CD4-positive, CD25-positive, alpha-beta regulatory T cell (primary cell): ENCODE results near the gene ZNRF3. TPM values are rescaled to one million over a fixed set of nuclear protein-coding genes. Genes with fewer than 3 reads are reported as not detected.

Experiments
- ATAC-seq, 2 donors: fragments of 150-1000 bp; cut with Tn5 transposase; one replicate each; pipeline ENCODE4 v1.10.0; 2021; ENCODE audit warnings: low read depth in 2 of 2, moderate number of reproducible peaks in 2 of 2, moderate library complexity in 1 of 2
- DNase-seq, 3 donors: peaks; one replicate each; pipeline versions ENCODE4 v3.0.0 to v3.0.0-alpha.2; 2012 to 2022; ENCODE audit warnings: mixed read lengths in 1 of 3
- H3K27ac ChIP-seq: one replicate; pipeline ENCODE4 v1.7.0; 2013; ENCODE audit warnings: mild to moderate bottlenecking, low read length; ENCODE audit not compliant: insufficient read depth, poor library complexity, severe bottlenecking
- H3K27me3 ChIP-seq: one replicate; pipeline ENCODE4 v1.7.0; 2013; ENCODE audit warnings: low read length; ENCODE audit not compliant: control insufficient read depth, insufficient read depth
- H3K36me3 ChIP-seq: one replicate; pipeline ENCODE4 v1.7.0; 2013; ENCODE audit warnings: mild to moderate bottlenecking, low read length, moderate library complexity; ENCODE audit not compliant: control insufficient read depth, insufficient read depth
- H3K4me1 ChIP-seq: 2 replicates; pipeline ENCODE4 v1.7.0; 2013; ENCODE audit warnings: mild to moderate bottlenecking, low read length; ENCODE audit not compliant: insufficient read depth, control insufficient read depth, poor library complexity, severe bottlenecking
- H3K4me3 ChIP-seq: one replicate; pipeline ENCODE4 v1.7.0; 2013; ENCODE audit warnings: low read depth, mild to moderate bottlenecking, low read length, moderate library complexity
- H3K9me3 ChIP-seq, 2 experiments: 1 replicate in 1 of 2; 2 replicates in 1 of 2; pipeline ENCODE4 v1.7.0; 2013; ENCODE audit warnings: low read length in 2 of 2, mild to moderate bottlenecking in 1 of 2, moderate library complexity in 1 of 2; ENCODE audit not compliant: control insufficient read depth in 2 of 2
- H3K27ac Mint-ChIP-seq, 3 donors: one replicate each; pipeline ENCODE4 v1.8.0; 2020 to 2022; ENCODE audit warnings: mild to moderate bottlenecking in 3 of 3, mixed read lengths in 3 of 3, moderate library complexity in 2 of 3
- H3K27me3 Mint-ChIP-seq: one replicate; pipeline ENCODE4 v1.8.0; 2022; ENCODE audit warnings: mild to moderate bottlenecking, mixed read lengths
- H3K36me3 Mint-ChIP-seq: one replicate; pipeline ENCODE4 v1.8.0; 2020; ENCODE audit warnings: mixed read lengths
- H3K4me1 Mint-ChIP-seq, 4 donors: one replicate each; pipeline ENCODE4 v1.8.0; 2020 to 2022; ENCODE audit warnings: mixed read lengths in 4 of 4, mild to moderate bottlenecking in 1 of 4
- H3K4me3 Mint-ChIP-seq, 4 donors: one replicate each; pipeline ENCODE4 v1.8.0; 2020 to 2022; ENCODE audit warnings: mild to moderate bottlenecking in 4 of 4, mixed read lengths in 4 of 4, moderate library complexity in 3 of 4
- H3K9me3 Mint-ChIP-seq, 7 donors: one replicate each; pipeline ENCODE4 v1.8.0; 2020 to 2022; ENCODE audit warnings: mixed read lengths in 7 of 7, mild to moderate bottlenecking in 3 of 7, moderate library complexity in 2 of 7
- polyA plus RNA-seq, 4 donors: library from polyadenylated mRNA; unstranded; fragments of 300-500 nt; fragmentation: Illumina TruSeq; gene quantifications; one replicate each; pipeline ENCODE4 v1.2.3, GENCODE V29; 2021
- total RNA-seq: library from RNA; stranded (reverse); gene quantifications from one replicate; pipeline ENCODE4 v1.2.3, GENCODE V29; 2022

ZNRF3 gene
- total and polyA plus RNA-seq, 5 donors from 2014 or later = 0.06 to 0.35 (median 0.24) TPM

- H3K27ac ChIP-seq = no peak overlapping the region
- H3K9me3 ChIP-seq = no peaks in the 10 kb centered on the region
- H3K4me1 ChIP-seq = no peaks in the 10 kb centered on the region
- Mint-ChIP-seq H3K4me1 (peaks cover 0 to 6% (median 1%) of the 10 kb centered on the region in 4 donors), H3K27me3 (no peaks in the 10 kb centered on the region), H3K36me3 (no peaks in the 10 kb centered on the region), H3K27ac (no peak overlapping the region), H3K4me3 (no peak overlapping the region), H3K9me3 (no peaks in the 10 kb centered on the region)
- H3K4me3 ChIP-seq = no peak overlapping the region
- DNase-seq (no peak), ATAC-seq (no peak)
- H3K36me3 ChIP-seq = no peaks in the 10 kb centered on the region
- H3K27me3 ChIP-seq = no peaks in the 10 kb centered on the region
These were observed 125.8 kb downstream of the ZNRF3 start for GRCh38 chr22:29009148-29009547.

- Histone ChIP-seq H3K9me3 (no peaks in the 10 kb centered on the region), H3K27me3 (no peaks in the 10 kb centered on the region), H3K27ac (no peak overlapping the region), H3K4me3 (no peak overlapping the region), H3K4me1 (no peaks in the 10 kb centered on the region), H3K36me3 (no peaks in the 10 kb centered on the region)
- H3K9me3 Mint-ChIP-seq = no peaks in the 10 kb centered on the region
- H3K4me1 Mint-ChIP-seq = peaks cover 0 to 8% (median 8%) of the 10 kb centered on the region in 4 donors
- H3K27ac Mint-ChIP-seq = no peak overlapping the region
- H3K27me3 Mint-ChIP-seq = peaks cover 4% of the 10 kb centered on the region
- DNase-seq (no peak), ATAC-seq (no peak)
- no peak overlapping the region for H3K4me3 Mint-ChIP-seq
- no peaks in the 10 kb centered on the region for H3K36me3 Mint-ChIP-seq
These were observed 128.1 kb downstream of the ZNRF3 start for GRCh38 chr22:29011240-29012100.

- Histone ChIP-seq H3K4me3 (no peak overlapping the region), H3K36me3 (no peaks in the 10 kb centered on the region), H3K27ac (no peak overlapping the region), H3K4me1 (no peaks in the 10 kb centered on the region), H3K9me3 (no peaks in the 10 kb centered on the region), H3K27me3 (no peaks in the 10 kb centered on the region)
- peaks cover 4% of the 10 kb centered on the region for H3K27me3 Mint-ChIP-seq
- H3K4me1 Mint-ChIP-seq = peaks cover 0 to 13% (median 8%) of the 10 kb centered on the region in 4 donors
- no peak for ATAC-seq
- DNase-seq = no peak
- H3K9me3 Mint-ChIP-seq = no peaks in the 10 kb centered on the region
- no peak overlapping the region for H3K4me3 Mint-ChIP-seq
- H3K36me3 Mint-ChIP-seq = no peaks in the 10 kb centered on the region
- no peak overlapping the region for H3K27ac Mint-ChIP-seq
These were observed 128.7 kb downstream of the ZNRF3 start for GRCh38 chr22:29012101-29012433.

GRCh38 chr22:29012952-29013351 lies 129.6 kb downstream of the ZNRF3 start:
- no peaks in the 10 kb centered on the region for H3K4me1 ChIP-seq
- no peak overlapping the region for H3K4me3 Mint-ChIP-seq
- no peaks in the 10 kb centered on the region for H3K9me3 ChIP-seq
- no peak overlapping the region for H3K27ac Mint-ChIP-seq
- H3K36me3 ChIP-seq = no peaks in the 10 kb centered on the region
- H3K27me3 Mint-ChIP-seq = peaks cover 4% of the 10 kb centered on the region
- H3K27me3 ChIP-seq = no peaks in the 10 kb centered on the region
- DNase-seq = no peak
- H3K4me1 Mint-ChIP-seq = peaks cover 0 to 15% (median 8%) of the 10 kb centered on the region in 4 donors
- no peak overlapping the region for H3K27ac ChIP-seq
- H3K9me3 Mint-ChIP-seq = no peaks in the 10 kb centered on the region
- H3K36me3 Mint-ChIP-seq = no peaks in the 10 kb centered on the region
- no peak for ATAC-seq
- H3K4me3 ChIP-seq = no peak overlapping the region

- Mint-ChIP-seq H3K36me3 (no peaks in the 10 kb centered on the region), H3K9me3 (peaks cover 0 to 4% (median 1%) of the 10 kb centered on the region in 7 donors), H3K4me3 (no peak overlapping the region), H3K4me1 (peaks cover 0 to 15% (median 7%) of the 10 kb centered on the region in 4 donors), H3K27me3 (peaks cover 4% of the 10 kb centered on the region), H3K27ac (peak overlapping the region in 1 of 3 donors; percentile 67)
- H3K4me1 ChIP-seq = no peaks in the 10 kb centered on the region
- H3K36me3 ChIP-seq = no peaks in the 10 kb centered on the region
- no peaks in the 10 kb centered on the region for H3K27me3 ChIP-seq
- ATAC-seq (no peak), DNase-seq (no peak)
- no peak overlapping the region for H3K27ac ChIP-seq
- H3K4me3 ChIP-seq = no peak overlapping the region
- H3K9me3 ChIP-seq = no peaks in the 10 kb centered on the region
These were observed 130.9 kb downstream of the ZNRF3 start for GRCh38 chr22:29014293-29014692.

- DNase-seq = no peak
- Mint-ChIP-seq H3K27me3 (peaks cover 4% of the 10 kb centered on the region), H3K27ac (no peak overlapping the region), H3K4me1 (peaks cover 0 to 15% (median 7%) of the 10 kb centered on the region in 4 donors), H3K9me3 (peaks cover 0 to 4% (median 1%) of the 10 kb centered on the region in 7 donors), H3K36me3 (no peaks in the 10 kb centered on the region), H3K4me3 (no peak overlapping the region)
- Histone ChIP-seq H3K36me3 (no peaks in the 10 kb centered on the region), H3K27ac (no peak overlapping the region), H3K9me3 (no peaks in the 10 kb centered on the region), H3K4me1 (no peaks in the 10 kb centered on the region), H3K4me3 (no peak overlapping the region), H3K27me3 (no peaks in the 10 kb centered on the region)
- ATAC-seq = no peak
These were observed 131.4 kb downstream of the ZNRF3 start for GRCh38 chr22:29014773-29015172.

GRCh38 chr22:29016067-29016938 lies 132.9 kb downstream of the ZNRF3 start:
- Histone ChIP-seq H3K36me3 (no peaks in the 10 kb centered on the region), H3K9me3 (no peaks in the 10 kb centered on the region), H3K27ac (no peak overlapping the region), H3K4me3 (no peak overlapping the region), H3K4me1 (no peaks in the 10 kb centered on the region), H3K27me3 (no peaks in the 10 kb centered on the region)
- peaks cover 0 to 15% (median 7%) of the 10 kb centered on the region in 4 donors for H3K4me1 Mint-ChIP-seq
- peak in 1 of 3 donors; percentile 29 for DNase-seq
- no peaks in the 10 kb centered on the region for H3K36me3 Mint-ChIP-seq
- peaks cover 0 to 4% (median 1%) of the 10 kb centered on the region in 7 donors for H3K9me3 Mint-ChIP-seq
- peak overlapping the region; percentile 6 to 72 (median 39) for H3K27ac Mint-ChIP-seq
- peak in 1 of 2 donors; percentile 82 for ATAC-seq
- no peak overlapping the region for H3K4me3 Mint-ChIP-seq
- H3K27me3 Mint-ChIP-seq = peaks cover 4% of the 10 kb centered on the region
